HL-60 (cell line): ENCODE results near the gene COL20A1.

ENCODE experiments used
- GABPA ChIP-seq: IDR thresholded peaks from 2 replicates; pipeline ENCODE4 v1.6.1; 2012; ENCODE audit warnings: low read depth
- POLR2AphosphoS5 ChIP-seq: IDR thresholded peaks from 2 replicates; pipeline ENCODE4 v1.6.1; 2012; ENCODE audit warnings: low read depth
- TF ChIP-seq, protein P1 (sequence below): IDR thresholded peaks from one replicate; pipeline ENCODE4 v1.5.1; 2011; ENCODE audit warnings: low read length, control low read depth, inconsistent platforms; ENCODE audit not compliant: insufficient read depth

DNA sequence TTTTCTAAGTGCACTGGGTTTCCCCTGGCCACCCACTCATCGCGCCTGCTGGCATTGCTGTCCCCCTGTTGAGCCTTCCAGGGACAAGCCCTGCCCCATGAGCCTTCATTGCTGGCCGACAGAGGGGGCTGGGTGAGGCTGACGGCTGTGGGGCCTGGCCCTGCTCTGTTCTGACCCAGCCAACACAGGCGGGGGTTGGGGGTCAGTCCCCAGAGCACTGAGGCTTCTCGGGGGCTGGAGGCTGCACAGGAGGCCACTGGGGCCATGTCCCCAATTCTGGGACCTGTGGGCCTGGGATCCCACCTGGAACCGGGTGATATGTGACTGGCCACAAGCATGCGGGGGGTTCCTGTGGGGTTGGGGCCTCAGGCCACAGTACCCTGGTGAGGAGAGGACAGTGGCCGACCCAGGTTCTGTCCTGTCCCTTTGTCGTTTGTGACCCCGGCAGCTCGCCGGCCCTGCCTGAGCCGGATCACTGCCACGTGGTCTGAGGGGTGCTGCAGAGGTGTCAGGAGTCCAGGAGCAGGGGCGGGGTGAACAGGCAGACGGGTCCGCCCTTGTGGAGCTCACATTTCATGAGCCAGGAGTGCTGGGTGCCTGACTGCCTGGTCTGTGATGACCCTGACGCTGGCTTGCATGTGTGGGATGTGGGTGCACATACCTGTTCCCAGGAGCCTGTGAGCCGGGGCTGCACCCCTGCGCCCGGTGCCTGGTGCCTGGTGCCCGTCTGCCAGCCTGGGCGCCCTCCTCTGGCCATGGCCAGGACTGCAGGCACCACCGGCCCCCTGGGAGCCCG is 2.1 kb upstream of the COL20A1 start:
- TF ChIP-seq, protein P1, sequence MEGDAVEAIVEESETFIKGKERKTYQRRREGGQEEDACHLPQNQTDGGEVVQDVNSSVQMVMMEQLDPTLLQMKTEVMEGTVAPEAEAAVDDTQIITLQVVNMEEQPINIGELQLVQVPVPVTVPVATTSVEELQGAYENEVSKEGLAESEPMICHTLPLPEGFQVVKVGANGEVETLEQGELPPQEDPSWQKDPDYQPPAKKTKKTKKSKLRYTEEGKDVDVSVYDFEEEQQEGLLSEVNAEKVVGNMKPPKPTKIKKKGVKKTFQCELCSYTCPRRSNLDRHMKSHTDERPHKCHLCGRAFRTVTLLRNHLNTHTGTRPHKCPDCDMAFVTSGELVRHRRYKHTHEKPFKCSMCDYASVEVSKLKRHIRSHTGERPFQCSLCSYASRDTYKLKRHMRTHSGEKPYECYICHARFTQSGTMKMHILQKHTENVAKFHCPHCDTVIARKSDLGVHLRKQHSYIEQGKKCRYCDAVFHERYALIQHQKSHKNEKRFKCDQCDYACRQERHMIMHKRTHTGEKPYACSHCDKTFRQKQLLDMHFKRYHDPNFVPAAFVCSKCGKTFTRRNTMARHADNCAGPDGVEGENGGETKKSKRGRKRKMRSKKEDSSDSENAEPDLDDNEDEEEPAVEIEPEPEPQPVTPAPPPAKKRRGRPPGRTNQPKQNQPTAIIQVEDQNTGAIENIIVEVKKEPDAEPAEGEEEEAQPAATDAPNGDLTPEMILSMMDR, result peak; percentile 34
- TF ChIP-seq POLR2AphosphoS5 (no peak), GABPA (no peak)
